Measurements from ENCODE around the gene PPT2. TPM values are rescaled to one million over a fixed set of nuclear protein-coding genes. Genes with fewer than 3 reads are reported as not detected.
A peak's percentile ranks its signal among the peaks of the same experiment; 100 is the strongest.

PPT2 gene
- total RNA-seq, 2 donors from 2014 or later: 21.8 to 42.0 TPM

GRCh38 chr6:32151863-32152768 lies 1.8 kb upstream of the PPT2 start, which contains the start of gene PRRT1:
PRRT1 (minus strand) TSS chr6:32151939; CDS start chr6:32151827, 112 bp downstream.
- Histone ChIP-seq H3K9me3 (no peaks in the 10 kb centered on the region), H3K4me1 (ENCODE audit: control insufficient read depth in 1 of 2, low read depth in 2 of 2) (peaks cover 19 to 51% of the 10 kb centered on the region in 2 donors), H3K27ac (peak within 1 kb of the TSS; percentile 94 to 96), H3K36me3 (no peaks in the 10 kb centered on the region), H3K27me3 (replicated peaks; ENCODE audit: insufficient read depth) (no peaks in the 10 kb centered on the region), H3K4me3 (peak within 1 kb of the TSS; percentile 94)
- DNase-seq (ENCODE audit: low spot score) (no peak), ATAC-seq (ENCODE audit: insufficient number of reproducible peaks, low FRiP score, low read depth) (no peak)
- no peak for TF ChIP-seq CTCF (IDR thresholded peaks at IDR 0.05)

- ATAC-seq (ENCODE audit: insufficient number of reproducible peaks, low FRiP score, low read depth) (no peak), DNase-seq (ENCODE audit: low spot score) (no peak)
- TF ChIP-seq CTCF (IDR thresholded peaks at IDR 0.05): no peak
- no peaks in the 10 kb centered on the region for H3K27me3 ChIP-seq (replicated peaks; ENCODE audit: insufficient read depth)
- H3K27ac ChIP-seq: peak overlapping the region; percentile 94 to 96
- H3K4me1 ChIP-seq (ENCODE audit: control insufficient read depth in 1 of 2, low read depth in 2 of 2): peaks cover 19 to 51% of the 10 kb centered on the region in 2 donors
- peaks cover 6% of the 10 kb centered on the region for H3K36me3 ChIP-seq
- peak overlapping the region; percentile 94 for H3K4me3 ChIP-seq
- H3K9me3 ChIP-seq: no peaks in the 10 kb centered on the region
These were observed 975 bp upstream of the PPT2 start for GRCh38 chr6:32152769-32153563.

GRCh38 chr6:32154514-32155161 lies 697 bp downstream of the PPT2 start:
- DNase-seq (ENCODE audit: low spot score): peak; percentile 29

GRCh38 chr6:32156891-32157290 lies 3.0 kb downstream of the PPT2 start:
- DNase-seq (ENCODE audit: low spot score) (no peak), ATAC-seq (ENCODE audit: insufficient number of reproducible peaks, low FRiP score, low read depth) (no peak)
- TF ChIP-seq CTCF (IDR thresholded peaks at IDR 0.05): no peak
- Histone ChIP-seq H3K9me3 (no peaks in the 10 kb centered on the region), H3K4me3 (no peak overlapping the region), H3K36me3 (peaks cover 11% of the 10 kb centered on the region), H3K27me3 (replicated peaks; ENCODE audit: insufficient read depth) (no peaks in the 10 kb centered on the region), H3K4me1 (ENCODE audit: control insufficient read depth in 1 of 2, low read depth in 2 of 2) (peaks cover 11 to 30% of the 10 kb centered on the region in 2 donors), H3K27ac (no peak overlapping the region)

More at GRCh38 chr6:32154514-32155161, 697 bp downstream of the PPT2 start:
- Histone ChIP-seq H3K4me3 (peak overlapping the region; percentile 94), H3K9me3 (no peaks in the 10 kb centered on the region), H3K36me3 (peaks cover 11% of the 10 kb centered on the region), H3K27ac (peak overlapping the region; percentile 94 to 96), H3K27me3 (replicated peaks; ENCODE audit: insufficient read depth) (no peaks in the 10 kb centered on the region), H3K4me1 (ENCODE audit: control insufficient read depth in 1 of 2, low read depth in 2 of 2) (peaks cover 19 to 47% of the 10 kb centered on the region in 2 donors)
- TF ChIP-seq CTCF (IDR thresholded peaks at IDR 0.05): peak; percentile 63
- ATAC-seq (ENCODE audit: insufficient number of reproducible peaks, low FRiP score, low read depth): peak; percentile 41

Data from thoracic aorta (tissue), 2 donors.